H9 (cell line): ENCODE data around the gene ROCK1. TPM values are rescaled to one million over a fixed set of nuclear protein-coding genes. Genes with fewer than 3 reads are reported as not detected.

Source experiments
- DNase-seq: peaks from one replicate; pipeline ENCODE4 v3.0.0-alpha.2; 2017
- H2AFZ ChIP-seq: one replicate; pipeline ENCODE4 v1.6.1; 2013; ENCODE audit warnings: mild to moderate bottlenecking, low read length, control low read depth, moderate library complexity
- H2AK5ac ChIP-seq: 2 replicates; pipeline ENCODE4 v1.6.1; 2013; ENCODE audit warnings: low read length, control low read depth, mixed read lengths; ENCODE audit not compliant: insufficient read length
- H2BK120ac ChIP-seq: one replicate; pipeline ENCODE4 v1.6.1; 2013; ENCODE audit warnings: low read depth, mild to moderate bottlenecking, low read length, control low read depth, inconsistent platforms; ENCODE audit not compliant: poor library complexity, severe bottlenecking
- H2BK12ac ChIP-seq: 2 replicates; pipeline ENCODE4 v1.6.1; 2013; ENCODE audit warnings: low read length, control low read depth, mixed read lengths, low read depth; ENCODE audit not compliant: insufficient read length
- H2BK15ac ChIP-seq: 2 replicates; pipeline ENCODE4 v1.6.1; 2013; ENCODE audit warnings: low read depth, low read length, control low read depth
- H2BK20ac ChIP-seq: one replicate; pipeline ENCODE4 v1.6.1; 2013; ENCODE audit warnings: low read depth, mild to moderate bottlenecking, low read length, control low read depth, inconsistent platforms; ENCODE audit not compliant: poor library complexity, severe bottlenecking
- H2BK5ac ChIP-seq: 2 replicates; pipeline ENCODE4 v1.6.1; 2013; ENCODE audit warnings: low read length, control low read depth, mixed read lengths; ENCODE audit not compliant: insufficient read length
- H3K14ac ChIP-seq: 2 replicates; pipeline ENCODE4 v1.6.1; 2013; ENCODE audit warnings: low read length, control low read depth; ENCODE audit not compliant: insufficient read depth
- H3K18ac ChIP-seq: 2 replicates; pipeline ENCODE4 v1.6.1; 2013; ENCODE audit warnings: low read depth, mild to moderate bottlenecking, mixed read lengths, low read length, control low read depth; ENCODE audit not compliant: insufficient read length
- H3K23ac ChIP-seq: 2 replicates; pipeline ENCODE4 v1.6.1; 2013; ENCODE audit warnings: low read length, control low read depth, mixed read lengths, low read depth; ENCODE audit not compliant: insufficient read length
- H3K23me2 ChIP-seq: 2 replicates; pipeline ENCODE4 v1.6.1; 2013; ENCODE audit warnings: low read depth, mild to moderate bottlenecking, mixed read lengths, low read length, control low read depth; ENCODE audit not compliant: insufficient read length, poor library complexity, severe bottlenecking
- H3K27ac ChIP-seq: 2 replicates; pipeline ENCODE4 v1.5.1; 2013; ENCODE audit warnings: low read length, control low read depth, mixed read lengths, low read depth; ENCODE audit not compliant: insufficient read length
- H3K27me3 ChIP-seq: 2 replicates; pipeline ENCODE4 v1.6.1; 2013; ENCODE audit warnings: low read length, control low read depth, inconsistent platforms; ENCODE audit not compliant: insufficient read depth
- H3K4ac ChIP-seq: 2 replicates; pipeline ENCODE4 v1.6.1; 2013; ENCODE audit warnings: low read depth, mild to moderate bottlenecking, control low read depth, inconsistent platforms, low read length, moderate library complexity
- H3K4me1 ChIP-seq: 2 replicates; pipeline ENCODE4 v1.6.1; 2013; ENCODE audit warnings: low read length, control low read depth, inconsistent platforms; ENCODE audit not compliant: insufficient read depth
- H3K4me2 ChIP-seq: 2 replicates; pipeline ENCODE4 v1.6.1; 2013; ENCODE audit warnings: low read length, control low read depth, mixed read lengths; ENCODE audit not compliant: insufficient read length, insufficient read depth
- H3K56ac ChIP-seq: 2 replicates; pipeline ENCODE4 v1.6.1; 2013; ENCODE audit warnings: low read depth, mild to moderate bottlenecking, mixed read lengths, low read length, control low read depth; ENCODE audit not compliant: insufficient read length
- H3K79me1 ChIP-seq: 2 replicates; pipeline ENCODE4 v1.6.1; 2013; ENCODE audit warnings: low read depth, mild to moderate bottlenecking, moderate library complexity, low read length, control low read depth, inconsistent platforms; ENCODE audit not compliant: insufficient read depth, poor library complexity, severe bottlenecking
- H3K79me2 ChIP-seq: 2 replicates; pipeline ENCODE4 v1.6.1; 2013; ENCODE audit warnings: low read length, control low read depth, inconsistent platforms; ENCODE audit not compliant: insufficient read depth
- H3K9ac ChIP-seq: 2 replicates; pipeline ENCODE4 v1.6.1; 2013; ENCODE audit warnings: low read length, control low read depth, mixed read lengths; ENCODE audit not compliant: insufficient read length; ENCODE audit errors: extremely low read depth
- H3K9me3 ChIP-seq: one replicate; pipeline ENCODE4 v1.6.1; 2013; ENCODE audit warnings: low read depth, low read length, inconsistent platforms; ENCODE audit not compliant: control insufficient read depth
- H3T11ph ChIP-seq: one replicate; pipeline ENCODE4 v1.6.1; 2013; ENCODE audit warnings: mild to moderate bottlenecking, low read length, control low read depth, inconsistent platforms
- H4K20me1 ChIP-seq: one replicate; pipeline ENCODE4 v1.6.1; 2013; ENCODE audit not compliant: control insufficient read depth, insufficient read length, insufficient read depth
- H4K5ac ChIP-seq: 2 replicates; pipeline ENCODE4 v1.6.1; 2013; ENCODE audit warnings: low read depth, mild to moderate bottlenecking, mixed read lengths, low read length, control low read depth; ENCODE audit not compliant: insufficient read length
- H4K8ac ChIP-seq: replicated peaks from 2 replicates; pipeline ENCODE4 v1.6.1; 2013; ENCODE audit warnings: low read length, control low read depth, mixed read lengths, low read depth; ENCODE audit not compliant: insufficient read length
- H4K91ac ChIP-seq: 2 replicates; pipeline ENCODE4 v1.6.1; 2013; ENCODE audit warnings: low read depth, mild to moderate bottlenecking, moderate library complexity, mixed read lengths, low read length, control low read depth; ENCODE audit not compliant: insufficient read length
- H3K27ac Mint-ChIP-seq, 3 experiments: 2 replicates in 2 of 3; 3 replicates in 1 of 3; pipeline ENCODE4 v1.8.0; 2020 to 2021; ENCODE audit warnings: mixed read lengths in 3 of 3, mild to moderate bottlenecking in 1 of 3, moderate library complexity in 1 of 3
- H3K27me3 Mint-ChIP-seq: 2 replicates; pipeline ENCODE4 v1.8.0; 2021; ENCODE audit warnings: low read depth, mild to moderate bottlenecking, moderate library complexity, mixed read lengths
- H3K36me3 Mint-ChIP-seq, 3 experiments: 2 replicates in 2 of 3; 3 replicates in 1 of 3; pipeline ENCODE4 v1.8.0; 2020 to 2021; ENCODE audit warnings: low read depth in 3 of 3, mixed read lengths in 3 of 3; ENCODE audit not compliant: insufficient read depth in 1 of 3
- H3K4me1 Mint-ChIP-seq, 2 experiments: 2 replicates each; pipeline ENCODE4 v1.8.0; 2020; ENCODE audit warnings: mixed read lengths in 2 of 2
- H3K4me3 Mint-ChIP-seq, 2 experiments: 2 replicates in 1 of 2; 3 replicates in 1 of 2; pipeline ENCODE4 v1.8.0; 2020 to 2021; ENCODE audit warnings: mild to moderate bottlenecking in 2 of 2, mixed read lengths in 2 of 2, moderate library complexity in 1 of 2
- H3K9me3 Mint-ChIP-seq, 2 experiments: 2 replicates in 1 of 2; 3 replicates in 1 of 2; pipeline ENCODE4 v1.8.0; 2020; ENCODE audit warnings: mild to moderate bottlenecking in 2 of 2, mixed read lengths in 2 of 2, moderate library complexity in 1 of 2
- WGBS: extraction: QIAGEN DNeasy Blood & Tissue Kit; methylation state at CpG from one replicate; pipeline ENCODE4 v1.1.7; 2013; ENCODE audit warnings: missing lambda C conversion rate, low lambda C conversion rate, mixed read lengths; ENCODE audit not compliant: insufficient read length; ENCODE audit errors: extremely low coverage; 5-methylcytosine and 5-hydroxymethylcytosine counted together
- total RNA-seq: library from RNA; stranded (reverse); gene quantifications from 2 replicates; pipeline ENCODE4 v1.2.1, GENCODE V29; 2021
- TF ChIP-seq, protein P1 (sequence below): fragments of 200-600 bp; sonication (generic); conservative IDR thresholded peaks from 3 replicates; pipeline ENCODE4 v1.8.0; 2021; ENCODE audit warnings: antibody characterized with exemption, mild to moderate bottlenecking

Gene ROCK1
- total RNA-seq, 1 experiment from 2014 or later, result 38.2 TPM

- Histone ChIP-seq H3K9me3 (no peaks in the 10 kb centered on the region), H3K79me1 (no peaks in the 10 kb centered on the region), H3K4ac (no peak overlapping the region), H4K5ac (no peak overlapping the region), H2AK5ac (no peak overlapping the region), H4K91ac (no peak overlapping the region), H3K14ac (no peak overlapping the region), H2BK15ac (no peak overlapping the region), H3K27ac (no peak overlapping the region), H3K56ac (no peak overlapping the region), H2BK120ac (no peak overlapping the region), H3K4me1 (no peaks in the 10 kb centered on the region), H3K23ac (no peak overlapping the region), H3K79me2 (no peaks in the 10 kb centered on the region), H2AFZ (no peak overlapping the region), H3K18ac (no peak overlapping the region), H3K9ac (no peak overlapping the region), H3K4me2 (no peak overlapping the region), H4K8ac (no peak overlapping the region), H3K27me3 (no peaks in the 10 kb centered on the region), H2BK5ac (no peak overlapping the region), H2BK12ac (no peak overlapping the region), H2BK20ac (no peak overlapping the region), H3K23me2 (no peaks in the 10 kb centered on the region), H3T11ph (no peak overlapping the region), H4K20me1 (no peaks in the 10 kb centered on the region)
- no peaks in the 10 kb centered on the region; a peak in 1 of 5 replicates for H3K9me3 Mint-ChIP-seq
- H3K4me3 Mint-ChIP-seq, result no peak overlapping the region
- no CpG with 5 or more reads among the region's 1 CpG for WGBS
- no peaks in the 10 kb centered on the region for H3K4me1 Mint-ChIP-seq
- DNase-seq, result no peak
- no peak overlapping the region for H3K27ac Mint-ChIP-seq
- TF ChIP-seq, protein P1, sequence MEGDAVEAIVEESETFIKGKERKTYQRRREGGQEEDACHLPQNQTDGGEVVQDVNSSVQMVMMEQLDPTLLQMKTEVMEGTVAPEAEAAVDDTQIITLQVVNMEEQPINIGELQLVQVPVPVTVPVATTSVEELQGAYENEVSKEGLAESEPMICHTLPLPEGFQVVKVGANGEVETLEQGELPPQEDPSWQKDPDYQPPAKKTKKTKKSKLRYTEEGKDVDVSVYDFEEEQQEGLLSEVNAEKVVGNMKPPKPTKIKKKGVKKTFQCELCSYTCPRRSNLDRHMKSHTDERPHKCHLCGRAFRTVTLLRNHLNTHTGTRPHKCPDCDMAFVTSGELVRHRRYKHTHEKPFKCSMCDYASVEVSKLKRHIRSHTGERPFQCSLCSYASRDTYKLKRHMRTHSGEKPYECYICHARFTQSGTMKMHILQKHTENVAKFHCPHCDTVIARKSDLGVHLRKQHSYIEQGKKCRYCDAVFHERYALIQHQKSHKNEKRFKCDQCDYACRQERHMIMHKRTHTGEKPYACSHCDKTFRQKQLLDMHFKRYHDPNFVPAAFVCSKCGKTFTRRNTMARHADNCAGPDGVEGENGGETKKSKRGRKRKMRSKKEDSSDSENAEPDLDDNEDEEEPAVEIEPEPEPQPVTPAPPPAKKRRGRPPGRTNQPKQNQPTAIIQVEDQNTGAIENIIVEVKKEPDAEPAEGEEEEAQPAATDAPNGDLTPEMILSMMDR, result no peak
- H3K27me3 Mint-ChIP-seq, result no peaks in the 10 kb centered on the region
- no peaks in the 10 kb centered on the region for H3K36me3 Mint-ChIP-seq
These were observed 33.8 kb upstream of the ROCK1 start for GRCh38 chr18:21145371-21145770.
